ENCODE data around the gene CLDN4. TPM values are rescaled to one million over a fixed set of nuclear protein-coding genes. Genes with fewer than 3 reads are reported as not detected.
"Not testable (repeated sequence)": the region's sequence is repeated elsewhere in the genome, so short reads cannot be mapped to it uniquely, and the experiment has no call there.

The CLDN4 gene
- total RNA-seq, 1 experiment from 2014 or later: 234 TPM

- TF ChIP-seq REST (IDR thresholded peaks at IDR 0.05; ENCODE audit: low read depth) (no peak), ZFX (IDR thresholded peaks at IDR 0.05) (no peak), FOSL1 (IDR thresholded peaks at IDR 0.05; ENCODE audit: low read depth) (no peak)
Measured at GRCh38 chr7:73834626-73835191, 3.9 kb downstream of the CLDN4 start (continued).

- RAD21 ChIA-PET (ENCODE audit: low non-redundant PET in 1 of 2, low total read pairs in 2 of 2, uncharacterized antibody in 2 of 2, unreplicated experiment in 2 of 2); H3K9me3 ChIP-seq (ENCODE audit: control insufficient read depth in 1 of 2, insufficient read depth in 1 of 2, low read depth in 1 of 2, low read length in 2 of 2); H3K4me3 ChIP-seq (replicated peaks in 1 of 2; ENCODE audit: low read depth in 1 of 2, low read length in 2 of 2); H3K27ac ChIP-seq (ENCODE audit: low read depth, low read length); H3K36me3 ChIP-seq (ENCODE audit: control insufficient read depth in 1 of 2, insufficient read depth in 2 of 2, low read length in 2 of 2); H3K9me2 ChIP-seq (ENCODE audit: insufficient read depth); POLR2A ChIA-PET; DNase-seq (ENCODE audit: low read depth, low spot score); H3K9ac ChIP-seq (ENCODE audit: low read length); H2AFZ ChIP-seq (ENCODE audit: low read depth, low read length, poor library complexity, severe bottlenecking); H4K20me1 ChIP-seq (ENCODE audit: insufficient read depth); ATAC-seq; H3K4me2 ChIP-seq (ENCODE audit: low read length); intact Hi-C loops (cut with micrococcal nuclease); H3K27me3 ChIP-seq (ENCODE audit: insufficient read depth, low read length); BruUV-seq (replicated peaks): not testable (repeated sequence)
- Histone ChIP-seq H3K4me1 (ENCODE audit: control insufficient read depth in 1 of 2, insufficient read depth in 2 of 2, low read length in 2 of 2) (peaks cover 50 to 76% of the 10 kb centered on the region in 2 experiments), H3K79me2 (ENCODE audit: insufficient read depth, low read length) (peaks cover 16% of the 10 kb centered on the region)
- CTCF ChIA-PET: interaction anchor here (1.2 kb wide), 1 partner anchor 190 kb away, joined by 3 read pairs; no protein-coding TSS in a partner anchor
Measured at GRCh38 chr7:73837167-73837566, 6.4 kb downstream of the CLDN4 start.

- ChIA-PET POLR2A (no interaction called here), CTCF (no interaction called here), RAD21 (ENCODE audit: low non-redundant PET in 1 of 2, low total read pairs in 2 of 2, uncharacterized antibody in 2 of 2, unreplicated experiment in 2 of 2) (no interaction called here)
- Histone ChIP-seq H3K4me2 (ENCODE audit: low read length) (peak overlapping the region; percentile 19), H3K27ac (ENCODE audit: low read depth, low read length) (peak overlapping the region; percentile 71), H3K79me2 (ENCODE audit: insufficient read depth, low read length) (peaks cover 9% of the 10 kb centered on the region; the same call in 1 of the 2 replicates), H3K27me3 (ENCODE audit: insufficient read depth, low read length) (no peaks in the 10 kb centered on the region), H3K4me1 (ENCODE audit: control insufficient read depth in 1 of 2, insufficient read depth in 2 of 2, low read length in 2 of 2) (peaks cover 45 to 68% of the 10 kb centered on the region in 2 experiments), H2AFZ (ENCODE audit: low read depth, low read length, poor library complexity, severe bottlenecking) (no peak overlapping the region), H3K9me3 (ENCODE audit: control insufficient read depth in 1 of 2, insufficient read depth in 1 of 2, low read depth in 1 of 2, low read length in 2 of 2) (no peaks in the 10 kb centered on the region), H3K9ac (ENCODE audit: low read length) (no peak overlapping the region), H3K9me2 (ENCODE audit: insufficient read depth) (no peaks in the 10 kb centered on the region), H4K20me1 (ENCODE audit: insufficient read depth) (no peaks in the 10 kb centered on the region), H3K36me3 (ENCODE audit: control insufficient read depth in 1 of 2, insufficient read depth in 2 of 2, low read length in 2 of 2) (no peaks in the 10 kb centered on the region; a peak in 1 of 4 replicates), H3K4me3 (replicated peaks in 1 of 2; ENCODE audit: low read depth in 1 of 2, low read length in 2 of 2) (no peak overlapping the region)
- intact Hi-C loops (cut with micrococcal nuclease): no loop called here
- DNase-seq (ENCODE audit: low read depth, low spot score) (no peak), ATAC-seq (no peak)
- TF ChIP-seq SP1 (IDR thresholded peaks at IDR 0.05; ENCODE audit: low read depth): no peak
- TF ChIP-seq REST (IDR thresholded peaks at IDR 0.05; ENCODE audit: low read depth): no peak
- TF ChIP-seq JUND (IDR thresholded peaks at IDR 0.05): no peak
- no TSS peak for BruUV-seq (replicated peaks)
Measured at GRCh38 chr7:73838642-73839041, 7.8 kb downstream of the CLDN4 start.

Data from HCT116 (cell line).